ENCODE results near the gene KCTD21.

Gene KCTD21

DNA sequence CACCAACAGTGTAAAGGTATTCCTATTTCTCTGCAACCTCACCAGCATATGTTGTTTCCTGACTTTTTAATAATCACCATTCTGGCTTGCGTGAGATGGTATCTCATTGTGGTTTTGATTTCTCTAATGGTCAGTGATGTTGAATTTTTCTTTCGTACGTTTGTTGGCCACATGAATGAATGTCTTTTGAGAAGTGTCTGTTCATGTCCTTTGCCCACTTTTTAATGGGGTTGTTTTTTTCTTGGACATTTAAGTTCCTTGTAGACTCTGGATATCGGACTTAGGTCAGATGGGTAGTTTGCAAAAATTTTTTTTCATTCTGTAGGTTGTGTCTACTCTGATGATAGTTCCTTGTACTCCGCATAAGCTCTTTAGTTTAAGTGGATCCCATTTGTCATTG lies 23.1 kb upstream of the KCTD21 start:
- H3K27me3 Mint-ChIP-seq = no peaks in the 10 kb centered on the region
- no peaks in the 10 kb centered on the region for H3K9me3 Mint-ChIP-seq
- H3K4me3 Mint-ChIP-seq = no peak overlapping the region
- no peak overlapping the region for H3K27ac Mint-ChIP-seq
- peaks cover 21% of the 10 kb centered on the region for H3K36me3 Mint-ChIP-seq
- peaks cover 18% of the 10 kb centered on the region for H3K4me1 Mint-ChIP-seq

GRCh38 chr11:78210000-78210608 lies 21.7 kb upstream of the KCTD21 start:
- no peak overlapping the region for H3K27ac Mint-ChIP-seq
- peaks cover 21% of the 10 kb centered on the region for H3K36me3 Mint-ChIP-seq
- H3K27me3 Mint-ChIP-seq = no peaks in the 10 kb centered on the region

DNA sequence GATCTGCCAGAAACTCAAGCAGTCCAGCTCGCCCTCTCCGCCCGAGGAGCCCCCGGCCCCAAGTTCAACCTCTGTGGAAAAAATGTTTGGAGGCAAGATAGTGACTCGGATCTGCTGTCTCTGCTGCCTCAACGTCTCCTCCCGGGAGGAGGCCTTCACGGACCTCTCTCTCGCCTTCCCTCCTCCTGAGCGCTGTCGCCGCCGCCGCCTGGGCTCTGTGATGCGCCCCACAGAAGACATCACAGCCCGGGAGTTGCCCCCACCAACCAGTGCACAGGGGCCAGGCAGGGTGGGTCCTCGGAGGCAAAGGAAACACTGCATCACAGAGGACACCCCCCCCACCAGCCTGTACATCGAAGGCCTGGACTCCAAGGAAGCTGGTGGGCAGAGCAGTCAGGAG lies 21.1 kb upstream of the KCTD21 start:
- no peaks in the 10 kb centered on the region for H3K27me3 Mint-ChIP-seq
- peaks cover 21% of the 10 kb centered on the region for H3K36me3 Mint-ChIP-seq
- no peak overlapping the region for H3K4me3 Mint-ChIP-seq
- H3K9me3 Mint-ChIP-seq = no peaks in the 10 kb centered on the region
- H3K27ac Mint-ChIP-seq = no peak overlapping the region
- H3K4me1 Mint-ChIP-seq = peaks cover 30% of the 10 kb centered on the region

More at GRCh38 chr11:78210000-78210608, 21.7 kb upstream of the KCTD21 start:
- H3K4me3 Mint-ChIP-seq = no peak overlapping the region
- no peaks in the 10 kb centered on the region for H3K9me3 Mint-ChIP-seq
- peaks cover 24% of the 10 kb centered on the region for H3K4me1 Mint-ChIP-seq

GRCh38 chr11:78208257-78209165 lies 20.1 kb upstream of the KCTD21 start:
- no peak overlapping the region for H3K4me3 Mint-ChIP-seq
- H3K27ac Mint-ChIP-seq = no peak overlapping the region
- H3K36me3 Mint-ChIP-seq = peaks cover 21% of the 10 kb centered on the region
- no peaks in the 10 kb centered on the region for H3K9me3 Mint-ChIP-seq
- H3K4me1 Mint-ChIP-seq = peaks cover 34% of the 10 kb centered on the region
- no peaks in the 10 kb centered on the region for H3K27me3 Mint-ChIP-seq

DNA sequence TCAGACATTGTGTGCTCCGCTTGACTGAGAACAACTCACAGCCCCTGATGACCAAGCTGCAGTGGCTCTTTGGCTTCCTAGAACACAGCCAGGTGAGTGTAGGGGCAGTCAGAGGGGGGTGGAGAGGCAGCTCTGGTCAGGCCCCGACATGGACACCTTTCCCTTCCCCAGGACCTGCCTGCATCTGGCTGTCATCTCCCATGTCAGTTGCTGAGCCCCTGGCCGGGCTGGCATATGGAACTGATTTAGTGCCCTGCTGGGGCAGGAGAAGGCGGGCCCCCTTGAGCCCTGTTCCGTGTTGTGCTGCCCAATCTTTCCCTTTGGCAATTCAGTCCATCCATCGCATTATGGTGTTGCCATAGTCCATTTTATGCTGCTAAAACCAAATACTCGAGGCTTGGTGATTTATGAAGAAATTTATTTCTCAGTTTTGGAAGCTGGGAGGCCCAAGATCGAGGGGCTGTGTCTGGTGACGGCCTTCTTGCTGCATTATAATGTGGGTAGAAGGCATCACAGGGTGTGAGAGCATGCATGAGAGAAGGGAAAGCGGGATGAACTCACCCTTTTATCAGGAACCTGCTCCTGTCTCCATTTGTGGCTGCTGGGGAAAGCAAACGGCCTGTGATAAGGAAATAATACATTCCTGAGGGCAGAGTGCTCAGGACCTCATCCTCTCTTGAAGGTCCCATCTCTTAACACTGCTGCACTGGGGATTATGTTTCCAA lies 19.3 kb upstream of the KCTD21 start:
- H3K36me3 Mint-ChIP-seq = peaks cover 19% of the 10 kb centered on the region

GRCh38 chr11:78205691-78206090 lies 17.3 kb upstream of the KCTD21 start:
- H3K4me3 Mint-ChIP-seq = no peak overlapping the region
- no peak overlapping the region for H3K27ac Mint-ChIP-seq
- H3K36me3 Mint-ChIP-seq = peaks cover 8% of the 10 kb centered on the region

More for the DNA sequence above, 19.3 kb upstream of the KCTD21 start:
- Mint-ChIP-seq H3K9me3 (no peaks in the 10 kb centered on the region), H3K27me3 (no peaks in the 10 kb centered on the region), H3K4me1 (peaks cover 39% of the 10 kb centered on the region), H3K27ac (no peak overlapping the region), H3K4me3 (no peak overlapping the region)

GRCh38 chr11:78205256-78205655 lies 16.8 kb upstream of the KCTD21 start:
- Mint-ChIP-seq H3K36me3 (peaks cover 5% of the 10 kb centered on the region), H3K4me3 (no peak overlapping the region), H3K27ac (no peak overlapping the region)

More at GRCh38 chr11:78205691-78206090, 17.3 kb upstream of the KCTD21 start:
- Mint-ChIP-seq H3K27me3 (no peaks in the 10 kb centered on the region), H3K4me1 (peaks cover 44% of the 10 kb centered on the region), H3K9me3 (no peaks in the 10 kb centered on the region)

DNA sequence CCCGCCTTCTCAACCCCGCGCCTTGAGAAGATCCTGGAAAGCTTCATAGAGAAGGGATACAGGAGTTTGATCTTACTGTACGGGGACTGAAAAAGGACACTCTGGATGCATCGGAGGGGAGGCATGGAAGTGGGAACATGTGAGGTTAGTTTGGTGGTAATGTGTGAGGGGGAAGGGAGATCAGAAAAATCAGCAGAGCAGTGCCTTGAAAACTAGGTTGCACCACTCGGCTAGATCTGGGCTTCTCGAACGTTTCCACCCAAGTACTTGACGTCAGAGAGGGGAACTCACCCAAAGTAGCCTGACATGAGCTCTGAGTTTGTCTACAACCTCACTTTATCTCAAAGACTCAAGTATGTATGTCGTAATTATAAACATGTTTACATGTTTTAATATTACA lies 14.8 kb upstream of the KCTD21 start:
- Mint-ChIP-seq H3K9me3 (no peaks in the 10 kb centered on the region), H3K27ac (peak overlapping the region; percentile 95), H3K27me3 (no peaks in the 10 kb centered on the region), H3K4me3 (peak overlapping the region; percentile 83), H3K4me1 (peaks cover 57% of the 10 kb centered on the region), H3K36me3 (peaks cover 2% of the 10 kb centered on the region)

More at GRCh38 chr11:78205256-78205655, 16.8 kb upstream of the KCTD21 start:
- Mint-ChIP-seq H3K27me3 (no peaks in the 10 kb centered on the region), H3K4me1 (peaks cover 45% of the 10 kb centered on the region), H3K9me3 (no peaks in the 10 kb centered on the region)

DNA sequence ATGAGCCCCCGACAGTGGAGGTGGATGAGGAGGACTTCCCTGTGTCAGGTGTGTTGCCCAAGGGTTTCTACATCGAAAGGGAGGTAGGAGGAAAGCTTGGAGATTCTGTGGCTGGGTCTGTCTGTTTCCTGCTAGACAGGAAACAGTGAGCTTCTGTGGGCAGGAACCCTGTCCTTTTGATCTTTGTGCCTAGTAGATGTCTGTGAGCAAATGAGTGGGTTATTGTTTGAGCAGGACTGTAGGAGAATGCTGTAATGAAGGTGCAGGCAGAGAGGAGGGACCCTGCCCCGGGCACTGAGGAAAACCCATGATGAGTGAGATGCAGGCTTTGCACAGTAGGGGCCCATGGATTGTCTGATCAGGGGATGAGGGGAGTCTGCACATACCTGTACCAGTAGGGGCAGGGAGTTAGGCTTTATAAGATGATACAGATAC lies 14.3 kb upstream of the KCTD21 start:
- H3K4me3 Mint-ChIP-seq = peak overlapping the region; percentile 83
- peaks cover 57% of the 10 kb centered on the region for H3K4me1 Mint-ChIP-seq
- no peaks in the 10 kb centered on the region for H3K27me3 Mint-ChIP-seq
- H3K36me3 Mint-ChIP-seq = peaks cover under 1% of the 10 kb centered on the region
- H3K9me3 Mint-ChIP-seq = no peaks in the 10 kb centered on the region
- peak overlapping the region; percentile 95 for H3K27ac Mint-ChIP-seq

GRCh38 chr11:78201096-78201818 lies 12.8 kb upstream of the KCTD21 start:
- peak overlapping the region; percentile 71 for H3K27ac Mint-ChIP-seq
- no peaks in the 10 kb centered on the region for H3K27me3 Mint-ChIP-seq
- peak overlapping the region; percentile 31 for H3K4me3 Mint-ChIP-seq
- no peaks in the 10 kb centered on the region for H3K9me3 Mint-ChIP-seq
- H3K36me3 Mint-ChIP-seq = peaks cover 3% of the 10 kb centered on the region
- peaks cover 57% of the 10 kb centered on the region for H3K4me1 Mint-ChIP-seq

GRCh38 chr11:78200553-78200952 lies 12.1 kb upstream of the KCTD21 start:
- Mint-ChIP-seq H3K27ac (no peak overlapping the region), H3K9me3 (no peaks in the 10 kb centered on the region), H3K4me1 (peaks cover 56% of the 10 kb centered on the region), H3K36me3 (peaks cover 3% of the 10 kb centered on the region), H3K4me3 (no peak overlapping the region), H3K27me3 (no peaks in the 10 kb centered on the region)

DNA sequence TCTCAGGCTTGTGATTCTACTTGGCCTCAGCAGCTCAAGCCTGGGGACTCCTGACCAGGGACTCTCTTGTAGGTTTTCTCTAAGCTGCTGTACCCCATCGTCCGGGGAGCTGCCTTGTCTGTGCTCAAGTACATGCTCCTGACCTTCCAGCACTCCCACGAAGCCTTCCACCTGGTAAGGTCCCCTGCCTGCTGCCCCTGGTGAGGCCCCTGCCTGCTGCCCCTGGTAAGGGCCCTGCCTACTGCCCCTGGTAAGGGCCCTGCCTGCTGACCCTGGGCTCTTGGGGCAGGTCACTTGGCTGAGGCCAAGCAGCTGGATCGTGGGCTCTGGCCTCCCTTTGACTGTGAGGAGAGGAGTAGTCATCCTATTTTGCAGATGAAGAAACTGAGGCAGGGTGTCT lies 11.6 kb upstream of the KCTD21 start:
- no peak overlapping the region for H3K27ac Mint-ChIP-seq
- no peak overlapping the region for H3K4me3 Mint-ChIP-seq
- H3K36me3 Mint-ChIP-seq = peaks cover 3% of the 10 kb centered on the region
- no peaks in the 10 kb centered on the region for H3K27me3 Mint-ChIP-seq
- H3K4me1 Mint-ChIP-seq = peaks cover 56% of the 10 kb centered on the region
- no peaks in the 10 kb centered on the region for H3K9me3 Mint-ChIP-seq

GRCh38 chr11:78199653-78200015 lies 11.2 kb upstream of the KCTD21 start:
- Mint-ChIP-seq H3K4me3 (no peak overlapping the region), H3K27me3 (no peaks in the 10 kb centered on the region), H3K27ac (no peak overlapping the region), H3K4me1 (peaks cover 56% of the 10 kb centered on the region), H3K9me3 (no peaks in the 10 kb centered on the region), H3K36me3 (peaks cover 3% of the 10 kb centered on the region)

GRCh38 chr11:78199015-78199652 lies 10.7 kb upstream of the KCTD21 start:
- peaks cover 3% of the 10 kb centered on the region for H3K36me3 Mint-ChIP-seq
- no peaks in the 10 kb centered on the region for H3K9me3 Mint-ChIP-seq
- no peaks in the 10 kb centered on the region for H3K27me3 Mint-ChIP-seq
- H3K27ac Mint-ChIP-seq = no peak overlapping the region
- H3K4me1 Mint-ChIP-seq = peaks cover 56% of the 10 kb centered on the region
- no peak overlapping the region for H3K4me3 Mint-ChIP-seq

DNA sequence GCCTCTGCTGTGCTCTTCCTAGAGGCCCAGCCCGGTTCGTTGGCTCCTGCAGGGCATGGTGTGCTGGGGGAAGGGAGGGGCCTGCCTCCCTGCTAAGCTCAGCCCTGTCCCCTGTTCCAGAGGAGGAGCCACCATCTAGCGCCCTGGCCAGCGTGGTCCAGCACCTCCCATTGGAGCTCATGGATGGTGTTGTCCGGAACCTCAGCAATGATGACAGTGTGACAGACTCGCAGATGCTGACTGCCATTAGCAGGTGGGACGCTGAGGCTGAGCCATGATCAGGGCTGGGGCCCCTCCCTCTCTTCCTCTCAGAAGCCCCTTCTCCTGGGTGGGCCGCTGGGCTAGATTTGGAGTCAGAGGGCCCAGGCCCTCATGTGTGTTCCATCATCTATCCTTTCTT lies 9.4 kb upstream of the KCTD21 start:
- no peak overlapping the region for H3K4me3 Mint-ChIP-seq
- H3K27ac Mint-ChIP-seq = no peak overlapping the region
- peaks cover 3% of the 10 kb centered on the region for H3K36me3 Mint-ChIP-seq
- H3K9me3 Mint-ChIP-seq = no peaks in the 10 kb centered on the region
- peaks cover 63% of the 10 kb centered on the region for H3K4me1 Mint-ChIP-seq
- no peaks in the 10 kb centered on the region for H3K27me3 Mint-ChIP-seq
